CD4-positive, alpha-beta memory T cell (primary cell): ENCODE results near the gene WNT4. TPM values are rescaled to one million over a fixed set of nuclear protein-coding genes. Genes with fewer than 3 reads are reported as not detected.

ENCODE experiments used
- CTCF ChIA-PET: fragments of 350-600 bp; sonication (Branson Sonifier 250); formaldehyde crosslinking; loops from one replicate; lab custom pipeline; 2021; ENCODE audit warnings: inconsistent platforms; ENCODE audit not compliant: partially characterized antibody; lab: Charles Lee
- POLR2A ChIA-PET: fragments of 350-600 bp; sonication (Branson Sonifier 250); formaldehyde crosslinking; loops from one replicate; lab custom pipeline; 2021; ENCODE audit not compliant: partially characterized antibody; lab: Charles Lee
- DNase-seq, 5 donors: peaks; one replicate each; pipeline versions ENCODE4 v3.0.0 to v3.0.0-alpha.2; 2020 to 2022; ENCODE audit warnings: mixed read lengths in 1 of 5
- H3K27ac ChIP-seq: one replicate; pipeline ENCODE4 v1.7.0; 2013; ENCODE audit warnings: low read depth, low read length
- H3K27me3 ChIP-seq: 2 replicates; pipeline ENCODE4 v1.7.0; 2013; ENCODE audit warnings: mild to moderate bottlenecking, low read length, moderate library complexity; ENCODE audit not compliant: insufficient read depth
- H3K36me3 ChIP-seq: 2 replicates; pipeline ENCODE4 v1.7.0; 2013; ENCODE audit warnings: mild to moderate bottlenecking, low read length, moderate library complexity; ENCODE audit not compliant: insufficient read depth
- H3K4me1 ChIP-seq: 2 replicates; pipeline ENCODE4 v1.7.0; 2013; ENCODE audit warnings: mild to moderate bottlenecking, low read length, moderate library complexity; ENCODE audit not compliant: insufficient read depth
- H3K4me3 ChIP-seq, 2 donors: one replicate each; pipeline ENCODE4 v1.7.0; 2013; ENCODE audit warnings: low read length in 2 of 2, mild to moderate bottlenecking in 1 of 2
- H3K9me3 ChIP-seq, 2 donors: one replicate each; pipeline ENCODE4 v1.7.0; 2013; ENCODE audit warnings: low read length in 2 of 2, control low read depth in 1 of 2; ENCODE audit not compliant: control insufficient read depth in 1 of 2
- H3K27ac Mint-ChIP-seq, 7 donors: one replicate each; pipeline ENCODE4 v1.8.0; 2020 to 2021; ENCODE audit warnings: mixed read lengths in 7 of 7, mild to moderate bottlenecking in 6 of 7, inconsistent platforms in 3 of 7, moderate library complexity in 3 of 7
- H3K27me3 Mint-ChIP-seq, 2 donors: one replicate each; pipeline ENCODE4 v1.8.0; 2020 to 2021; ENCODE audit warnings: mixed read lengths in 2 of 2
- H3K36me3 Mint-ChIP-seq, 2 donors: one replicate each; pipeline ENCODE4 v1.8.0; 2020 to 2021; ENCODE audit warnings: mixed read lengths in 2 of 2, inconsistent platforms in 1 of 2, mild to moderate bottlenecking in 1 of 2
- H3K4me1 Mint-ChIP-seq, 4 donors: one replicate each; pipeline ENCODE4 v1.8.0; 2020 to 2021; ENCODE audit warnings: mixed read lengths in 4 of 4, mild to moderate bottlenecking in 1 of 4
- H3K4me3 Mint-ChIP-seq, 8 donors: one replicate each; pipeline ENCODE4 v1.8.0; 2020 to 2021; ENCODE audit warnings: mixed read lengths in 8 of 8, mild to moderate bottlenecking in 7 of 8, moderate library complexity in 6 of 8, inconsistent platforms in 3 of 8
- H3K9me3 Mint-ChIP-seq, 8 donors: one replicate each; pipeline ENCODE4 v1.8.0; 2020 to 2021; ENCODE audit warnings: mixed read lengths in 8 of 8, mild to moderate bottlenecking in 5 of 8, inconsistent platforms in 3 of 8, moderate library complexity in 1 of 8
- intact Hi-C: fragments of 100-400 bp; cut with micrococcal nuclease; formaldehyde crosslinking; loops from one replicate; pipeline ENCODE4 v1.15.1; 2023
- polyA plus RNA-seq, 2 donors: library from polyadenylated mRNA; unstranded; fragments of 300-500 nt; fragmentation: Illumina TruSeq; gene quantifications; one replicate each; pipeline ENCODE4 v1.2.3, GENCODE V29; 2021
- total RNA-seq, 2 experiments: library from RNA; stranded (reverse); gene quantifications; one replicate each; pipeline ENCODE4 v1.2.3, GENCODE V29; 2021

WNT4 gene
- total and polyA plus RNA-seq, 4 experiments from 2014 or later = 0.10 TPM; not detected in 3

DNA sequence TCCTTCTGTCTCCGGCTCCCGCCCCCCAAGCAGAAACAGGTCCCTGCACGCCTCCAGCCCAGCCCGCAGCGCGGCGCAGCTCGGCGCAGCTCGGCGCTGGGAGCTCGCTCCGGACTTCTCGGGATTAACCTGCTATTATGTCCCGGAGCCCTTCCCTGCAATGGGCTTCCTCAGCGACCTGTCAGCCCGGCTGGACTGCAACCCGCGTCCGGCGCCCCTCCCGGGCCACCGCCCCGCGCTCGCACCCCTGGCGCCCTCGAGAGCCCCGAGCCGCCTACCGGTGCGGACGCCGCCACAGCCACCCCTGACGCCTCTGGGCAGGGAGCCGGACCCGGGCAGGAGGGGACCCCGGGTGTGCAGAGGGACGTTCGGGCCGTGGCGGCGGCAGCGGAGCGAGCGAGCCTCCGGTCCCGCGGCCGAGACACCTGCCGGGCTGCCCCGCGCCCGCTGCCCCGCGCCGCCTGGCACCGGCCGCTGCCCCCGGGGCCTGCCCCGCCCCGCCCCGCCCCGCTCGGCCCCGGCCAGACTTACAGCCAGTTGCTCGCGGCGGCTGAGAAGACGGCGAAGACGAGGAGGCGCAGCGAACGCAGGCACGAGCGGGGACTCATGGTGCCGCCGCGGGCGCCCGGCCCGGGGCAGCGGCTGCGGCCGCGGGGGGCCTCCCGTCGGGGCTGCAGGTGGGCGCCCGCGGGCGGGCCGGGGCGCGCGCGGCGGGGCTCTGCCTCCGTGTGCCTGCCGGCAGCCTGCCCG lies 407 bp downstream of the WNT4 start:
- H3K4me1 Mint-ChIP-seq = peaks cover 4 to 14% (median 9%) of the 10 kb centered on the region in 4 donors
- CTCF ChIA-PET = no interaction called here

DNA sequence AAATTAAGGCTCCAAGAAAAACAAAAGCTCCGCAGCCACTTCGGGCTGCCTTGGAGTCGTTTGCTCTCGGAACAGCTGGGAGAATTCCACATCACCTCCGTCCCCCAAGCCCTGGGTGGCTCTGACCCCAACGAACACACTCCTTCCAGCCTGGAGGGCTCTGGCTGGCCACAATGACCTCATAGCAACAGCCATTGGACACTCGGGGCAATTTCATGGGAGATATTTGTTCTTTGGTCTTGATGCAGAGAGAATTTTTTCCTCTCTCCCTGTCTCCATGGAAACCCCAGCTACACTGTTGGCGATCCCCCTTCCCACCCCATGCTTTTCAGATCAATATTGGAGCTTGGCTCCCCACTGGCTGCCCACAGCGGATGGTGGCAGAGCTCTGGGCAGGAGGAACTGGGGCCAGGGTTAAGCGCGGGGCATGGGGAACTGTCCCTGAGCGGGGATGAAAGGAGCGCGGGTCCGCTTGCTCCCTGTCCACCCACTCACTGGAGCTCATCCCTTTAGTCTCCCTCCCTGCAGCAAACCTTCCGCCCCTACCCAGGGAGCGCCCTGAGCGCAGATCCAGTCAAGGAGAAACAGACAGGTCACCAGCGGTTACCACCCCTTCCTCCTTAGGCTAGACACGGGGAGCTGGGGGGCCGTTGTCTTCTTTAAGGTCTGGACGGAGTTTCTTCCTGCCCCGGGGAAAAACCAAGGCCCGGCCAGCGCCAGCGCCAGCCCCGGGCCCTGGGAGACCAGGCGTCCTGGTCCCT lies 1.2 kb downstream of the WNT4 start:
- Mint-ChIP-seq H3K4me1 (peaks cover 4 to 14% (median 9%) of the 10 kb centered on the region in 4 donors), H3K36me3 (no peaks in the 10 kb centered on the region), H3K27ac (no peak overlapping the region), H3K27me3 (peaks cover 29 to 32% of the 10 kb centered on the region in 2 donors), H3K9me3 (no peaks in the 10 kb centered on the region), H3K4me3 (peak overlapping the region; percentile 17 to 66 (median 44))
- ChIA-PET POLR2A (interaction anchor here (0.6 kb wide), 1 partner anchor 691 kb away, joined by 3 read pairs; no protein-coding TSS in a partner anchor), CTCF (interaction anchor here (1.4 to 3.1 kb wide), 2 partner anchors 10 to 274 kb away, joined by 3 to 9 read pairs; no protein-coding TSS in a partner anchor)
- Histone ChIP-seq H3K9me3 (no peaks in the 10 kb centered on the region), H3K36me3 (no peaks in the 10 kb centered on the region), H3K27me3 (peaks cover 13% of the 10 kb centered on the region), H3K27ac (no peak overlapping the region), H3K4me1 (no peaks in the 10 kb centered on the region), H3K4me3 (no peak overlapping the region)
- no peak for DNase-seq
- intact Hi-C loops = no loop called here

More for the DNA sequence above, 407 bp downstream of the WNT4 start:
- peaks cover 13% of the 10 kb centered on the region for H3K27me3 ChIP-seq
- Mint-ChIP-seq H3K27ac (no peak overlapping the region), H3K27me3 (peaks cover 30 to 32% of the 10 kb centered on the region in 2 donors), H3K9me3 (peaks cover 0 to 2% (median 0%) of the 10 kb centered on the region in 8 donors), H3K4me3 (peak overlapping the region in 3 of 8 donors; percentile 17 to 57 (median 39)), H3K36me3 (no peaks in the 10 kb centered on the region)
- peak in 1 of 5 donors; percentile 7 for DNase-seq
- intact Hi-C loops = no loop called here
- no peak overlapping the region for H3K27ac ChIP-seq
- no peaks in the 10 kb centered on the region for H3K9me3 ChIP-seq
- H3K36me3 ChIP-seq = no peaks in the 10 kb centered on the region
- POLR2A ChIA-PET = no interaction called here
- no peak overlapping the region for H3K4me3 ChIP-seq
- H3K4me1 ChIP-seq = no peaks in the 10 kb centered on the region

DNA sequence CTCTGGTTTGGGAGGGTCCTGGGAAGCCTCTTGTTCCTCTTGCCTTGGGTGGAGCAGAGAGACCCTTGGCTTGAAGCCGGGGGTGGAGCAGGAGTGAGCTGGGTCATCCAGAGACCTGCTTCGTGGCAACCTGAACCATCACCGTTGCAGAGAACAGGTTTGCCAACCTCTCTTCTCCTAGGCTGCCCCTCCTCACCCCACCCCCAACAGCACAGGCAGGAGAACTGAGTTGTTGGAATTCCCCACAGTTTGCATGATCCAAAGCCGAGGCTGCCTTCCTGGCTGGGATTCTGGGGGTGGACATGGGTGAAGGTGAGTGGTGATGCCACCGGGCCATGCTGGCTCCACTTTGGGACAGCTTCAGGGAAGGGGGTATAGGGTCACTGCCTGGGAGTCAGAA lies 2.2 kb downstream of the WNT4 start:
- Mint-ChIP-seq H3K4me1 (peaks cover 4 to 14% (median 9%) of the 10 kb centered on the region in 4 donors), H3K4me3 (peak overlapping the region in 2 of 8 donors; percentile 6 to 8), H3K9me3 (no peaks in the 10 kb centered on the region), H3K27ac (no peak overlapping the region), H3K27me3 (peaks cover 20 to 24% of the 10 kb centered on the region in 2 donors), H3K36me3 (no peaks in the 10 kb centered on the region)
- peaks cover 13% of the 10 kb centered on the region for H3K27me3 ChIP-seq
- H3K27ac ChIP-seq = no peak overlapping the region
- no peak overlapping the region for H3K4me3 ChIP-seq
- ChIA-PET CTCF (interaction anchor here (1.4 to 3.1 kb wide), 2 partner anchors 9 to 275 kb away, joined by 3 to 9 read pairs; no protein-coding TSS in a partner anchor), POLR2A (no interaction called here)
- no peaks in the 10 kb centered on the region for H3K9me3 ChIP-seq
- no peaks in the 10 kb centered on the region for H3K36me3 ChIP-seq
- no peaks in the 10 kb centered on the region for H3K4me1 ChIP-seq
- no peak for DNase-seq
- intact Hi-C loops = no loop called here

DNA sequence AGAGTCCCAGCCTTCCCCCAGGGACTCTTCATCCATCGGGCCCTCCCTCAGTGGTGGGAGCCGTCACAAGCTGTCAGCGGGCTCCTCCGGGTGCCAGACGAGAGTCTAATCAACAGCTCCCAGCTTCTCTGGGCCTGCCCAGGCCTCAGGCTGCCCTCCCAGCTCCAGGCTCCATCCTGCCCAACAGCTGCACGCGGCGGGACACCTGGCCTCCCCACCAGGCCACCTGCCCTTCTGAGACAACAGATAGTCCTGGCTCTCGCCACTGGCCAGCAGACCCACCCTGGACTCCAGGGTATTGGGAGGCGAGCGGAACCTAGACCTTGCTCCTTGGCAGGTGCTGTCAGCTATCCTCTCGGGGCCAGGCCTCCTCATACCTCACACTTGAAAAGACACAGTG lies 3.1 kb downstream of the WNT4 start:
- Mint-ChIP-seq H3K4me1 (peaks cover 4 to 13% (median 9%) of the 10 kb centered on the region in 4 donors), H3K27me3 (peaks cover 12 to 16% of the 10 kb centered on the region in 2 donors), H3K27ac (no peak overlapping the region), H3K4me3 (no peak overlapping the region), H3K9me3 (no peaks in the 10 kb centered on the region), H3K36me3 (no peaks in the 10 kb centered on the region)
- Histone ChIP-seq H3K4me1 (no peaks in the 10 kb centered on the region), H3K9me3 (no peaks in the 10 kb centered on the region), H3K4me3 (no peak overlapping the region), H3K36me3 (no peaks in the 10 kb centered on the region), H3K27ac (no peak overlapping the region), H3K27me3 (peaks cover 13% of the 10 kb centered on the region)
- intact Hi-C loops = no loop called here
- POLR2A ChIA-PET = no interaction called here
- no peak for DNase-seq
- CTCF ChIA-PET = interaction anchor here (0.5 to 3.1 kb wide), 2 partner anchors 8 to 102 kb away, joined by 3 to 9 read pairs; no protein-coding TSS in a partner anchor

DNA sequence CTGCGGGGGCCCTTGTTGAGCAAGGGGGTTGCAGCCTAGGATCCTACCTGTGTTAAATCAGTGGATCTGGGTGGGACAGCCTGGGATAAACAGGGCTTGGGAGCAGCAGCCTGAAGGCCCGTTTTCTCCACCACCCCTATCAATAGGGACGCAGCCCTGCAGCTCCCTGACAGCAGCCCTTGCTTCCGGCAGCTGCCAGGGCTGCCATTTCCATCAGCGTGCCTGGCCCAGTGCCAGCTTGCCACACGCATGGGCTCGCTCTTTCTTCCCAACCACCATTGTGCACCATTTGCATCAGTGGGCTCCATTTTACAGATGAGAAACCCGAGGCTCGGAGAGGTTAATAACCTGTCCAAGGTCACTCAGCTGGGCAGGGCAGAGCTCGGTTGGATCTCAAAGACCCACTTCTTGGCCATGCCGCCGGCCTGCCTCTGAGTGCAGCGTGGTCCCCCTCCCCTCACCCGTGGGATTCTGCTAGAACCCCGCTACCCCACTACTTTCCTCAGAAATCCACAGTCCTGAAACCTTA lies 3.8 kb downstream of the WNT4 start:
- H3K27ac Mint-ChIP-seq = no peak overlapping the region
- ChIA-PET POLR2A (no interaction called here), CTCF (interaction anchor here (3.1 kb wide), 1 partner anchor 8 kb away, joined by 9 read pairs; no protein-coding TSS in a partner anchor)
- H3K9me3 Mint-ChIP-seq = no peaks in the 10 kb centered on the region
- peaks cover 4 to 11% (median 6%) of the 10 kb centered on the region in 4 donors for H3K4me1 Mint-ChIP-seq
- H3K27me3 Mint-ChIP-seq = peaks cover 6 to 10% of the 10 kb centered on the region in 2 donors
- peaks cover 6% of the 10 kb centered on the region for H3K27me3 ChIP-seq
- no peak overlapping the region for H3K4me3 ChIP-seq
- no peak for DNase-seq
- no peaks in the 10 kb centered on the region for H3K36me3 Mint-ChIP-seq
- intact Hi-C loops = no loop called here
- H3K27ac ChIP-seq = no peak overlapping the region
- no peak overlapping the region for H3K4me3 Mint-ChIP-seq
- H3K9me3 ChIP-seq = no peaks in the 10 kb centered on the region
- H3K36me3 ChIP-seq = no peaks in the 10 kb centered on the region
- no peaks in the 10 kb centered on the region for H3K4me1 ChIP-seq

DNA sequence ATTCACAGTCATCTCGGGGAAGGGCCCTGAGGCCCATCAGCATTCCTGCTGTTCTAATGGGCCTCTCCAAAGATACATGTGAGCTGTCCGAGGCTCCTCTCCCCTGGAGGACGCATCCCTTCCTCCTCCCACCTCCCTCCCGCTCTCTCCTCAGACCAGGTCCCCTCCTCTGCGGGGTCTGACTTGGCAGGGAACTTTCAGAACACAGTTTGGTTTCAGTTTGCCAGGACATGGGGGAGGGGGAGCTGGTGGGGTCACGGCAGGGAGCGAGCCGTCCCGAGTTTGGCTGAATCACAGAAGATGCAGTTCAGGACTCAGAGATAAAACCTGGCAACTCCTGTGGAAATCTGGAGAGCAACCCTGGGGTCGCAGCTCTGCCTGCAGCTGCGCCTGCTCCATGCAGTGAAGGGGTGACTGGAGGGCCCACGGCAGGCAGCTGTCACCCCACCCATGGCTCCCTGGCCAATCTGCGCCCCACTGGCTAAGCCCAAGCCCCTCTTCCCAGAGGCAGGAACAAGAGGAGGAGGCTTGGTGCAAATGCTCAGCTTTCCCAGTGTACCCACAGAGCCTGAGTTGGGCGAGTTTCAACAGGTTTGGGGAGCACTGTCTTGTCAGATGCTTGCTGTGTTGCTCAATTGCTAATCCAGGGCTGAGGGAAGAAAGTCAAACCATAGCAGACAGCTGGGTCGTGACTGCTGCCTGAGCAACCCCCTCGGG lies 5.7 kb downstream of the WNT4 start:
- H3K27me3 Mint-ChIP-seq = peaks cover 0 to 4% of the 10 kb centered on the region in 2 donors
- Histone ChIP-seq H3K27me3 (no peaks in the 10 kb centered on the region), H3K4me3 (no peak overlapping the region), H3K36me3 (no peaks in the 10 kb centered on the region), H3K4me1 (no peaks in the 10 kb centered on the region), H3K27ac (no peak overlapping the region), H3K9me3 (no peaks in the 10 kb centered on the region)
- intact Hi-C loops = no loop called here
- no peak overlapping the region for H3K4me3 Mint-ChIP-seq
- DNase-seq = no peak
- ChIA-PET POLR2A (no interaction called here), CTCF (no interaction called here)
- H3K27ac Mint-ChIP-seq = no peak overlapping the region
- no peaks in the 10 kb centered on the region for H3K9me3 Mint-ChIP-seq
- H3K36me3 Mint-ChIP-seq = no peaks in the 10 kb centered on the region
- H3K4me1 Mint-ChIP-seq = peaks cover 0 to 5% (median 0%) of the 10 kb centered on the region in 4 donors
